Stromal cell of bone marrow (primary cell): ENCODE data around the gene LHFPL6.

Experiments used
- DNase-seq: peaks from one replicate; pipeline ENCODE4 v3.0.0-alpha.2; 2012; ENCODE audit warnings: low read depth

LHFPL6 gene

DNA sequence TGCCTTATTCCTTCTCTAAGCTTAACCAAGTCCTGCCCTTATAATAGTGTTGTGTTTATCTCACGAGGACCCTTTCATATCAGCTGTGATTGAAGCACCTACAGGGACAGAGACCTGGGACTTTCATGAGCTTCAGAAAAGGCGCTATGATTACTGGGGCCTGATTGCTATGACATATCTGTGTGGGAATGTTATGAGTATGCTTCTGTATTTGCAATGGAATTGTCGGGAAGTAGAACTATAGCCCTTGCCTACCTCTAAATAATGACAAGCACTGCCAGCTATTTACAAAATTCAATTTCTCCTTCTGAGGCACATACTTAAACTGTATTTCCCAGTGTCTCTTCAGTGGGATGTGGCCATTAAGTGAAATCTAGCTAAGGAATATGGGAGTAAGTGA lies 191.5 kb downstream of the LHFPL6 start:
- no peak for DNase-seq

DNA sequence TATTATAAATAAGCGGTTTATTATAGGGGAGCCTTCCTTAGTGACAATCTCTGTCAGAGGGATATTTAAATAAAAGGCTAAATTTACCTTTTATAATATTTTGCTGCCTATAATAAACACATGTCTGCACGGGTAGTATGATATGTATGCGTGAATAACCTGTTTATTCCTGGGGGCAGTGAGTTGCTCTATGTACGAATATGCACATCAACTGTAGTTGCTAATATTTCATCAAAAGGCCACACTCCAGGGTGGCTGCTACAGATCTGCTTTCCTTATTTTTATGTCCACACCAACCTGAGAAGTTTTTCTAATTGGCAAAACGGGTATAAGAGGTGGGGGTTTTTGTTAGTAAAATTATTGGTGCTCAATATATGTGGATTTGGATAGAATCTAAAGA lies 192.0 kb downstream of the LHFPL6 start:
- no peak for DNase-seq

DNA sequence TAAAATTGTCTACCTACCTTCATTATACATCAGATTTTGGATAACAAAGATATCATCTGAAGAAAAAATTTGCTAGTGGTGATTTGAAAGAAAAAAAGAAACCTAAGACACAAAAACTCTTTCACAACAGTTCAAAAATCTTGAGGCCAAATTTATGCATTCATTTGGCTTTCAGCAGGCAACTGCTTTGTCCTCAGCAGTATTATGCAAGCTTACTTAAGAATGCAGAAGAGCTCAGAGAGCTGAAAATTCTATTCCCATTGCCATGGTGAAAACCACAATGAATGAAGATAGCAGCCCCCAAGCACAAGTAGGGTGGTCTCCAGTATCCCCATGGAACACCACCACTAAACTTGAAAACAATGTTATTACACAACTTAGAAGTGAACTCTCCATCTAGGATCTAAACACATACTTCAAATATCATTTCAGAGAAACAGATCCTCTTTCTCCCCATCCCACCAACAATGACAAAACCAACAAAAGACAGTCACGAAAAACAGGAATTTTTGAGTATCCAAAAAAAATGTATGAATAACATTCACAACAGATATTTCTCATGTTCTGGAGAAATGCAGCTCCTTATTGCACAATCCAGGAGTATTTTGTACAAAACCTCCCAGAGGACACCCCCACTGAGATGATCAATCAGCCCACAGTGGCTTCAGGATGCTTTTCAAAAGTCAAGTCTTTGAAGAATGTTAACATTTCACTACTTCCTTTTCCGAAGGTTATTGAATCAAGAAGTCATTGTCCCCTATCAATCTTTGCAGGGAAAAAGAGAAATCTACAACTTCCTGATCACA lies 192.7 kb downstream of the LHFPL6 start:
- peak; percentile 62 for DNase-seq

DNA sequence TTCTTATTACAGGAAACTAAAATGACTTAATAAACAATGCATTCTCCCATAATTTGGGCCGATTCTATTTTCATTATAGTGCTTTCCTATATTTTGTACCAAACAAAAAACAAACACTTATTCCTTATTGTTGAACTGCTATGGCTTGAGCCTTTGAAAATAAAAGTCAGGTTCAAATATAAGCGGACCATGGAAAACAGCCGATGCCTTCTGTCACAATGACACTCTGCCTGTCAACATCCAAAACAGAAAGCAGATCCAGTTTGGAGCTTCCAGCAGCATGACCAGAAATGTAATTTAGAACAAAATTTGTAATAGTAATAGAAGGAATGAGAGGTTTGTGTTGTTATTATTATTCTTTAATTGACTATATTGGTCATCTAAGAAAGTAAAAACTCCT lies 194.5 kb downstream of the LHFPL6 start:
- no peak for DNase-seq

DNA sequence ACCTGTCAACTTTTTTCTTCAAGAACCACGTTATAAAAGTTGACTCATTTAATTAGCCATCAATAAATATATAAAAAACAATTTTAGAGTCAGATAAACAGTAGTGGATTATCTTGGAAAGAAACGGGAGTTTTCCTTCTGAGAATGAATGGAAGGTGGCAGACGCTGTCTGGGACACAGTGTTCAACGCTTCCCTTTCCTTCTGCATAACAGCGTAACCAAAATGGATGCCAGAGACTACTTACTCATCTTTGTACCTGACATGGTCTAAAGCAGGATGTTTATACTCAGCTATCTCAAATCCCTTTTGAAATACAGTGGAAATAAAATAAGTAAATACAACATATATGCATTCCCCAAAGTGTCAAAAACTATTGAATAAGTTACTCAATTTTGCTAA lies 195.2 kb downstream of the LHFPL6 start:
- DNase-seq, result no peak

DNA sequence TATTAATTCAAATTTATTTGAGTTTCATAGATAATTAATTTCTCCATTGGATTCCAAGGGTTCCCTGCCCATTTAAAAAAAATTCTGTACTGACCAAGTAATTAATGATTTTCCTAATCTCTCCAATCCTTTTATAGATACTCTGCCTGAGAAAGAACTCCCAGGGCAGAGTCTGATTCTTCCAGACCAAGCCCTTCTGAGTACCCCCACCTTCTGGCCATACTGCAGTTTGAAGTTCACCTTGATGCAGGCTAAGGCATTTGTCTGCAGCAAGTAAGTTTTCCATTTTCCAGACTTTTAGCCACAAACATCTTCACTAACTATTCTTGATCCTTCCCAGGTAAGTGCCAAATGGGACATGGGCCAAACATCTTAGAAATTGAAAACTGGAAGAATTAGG lies 195.9 kb downstream of the LHFPL6 start:
- DNase-seq, result no peak

DNA sequence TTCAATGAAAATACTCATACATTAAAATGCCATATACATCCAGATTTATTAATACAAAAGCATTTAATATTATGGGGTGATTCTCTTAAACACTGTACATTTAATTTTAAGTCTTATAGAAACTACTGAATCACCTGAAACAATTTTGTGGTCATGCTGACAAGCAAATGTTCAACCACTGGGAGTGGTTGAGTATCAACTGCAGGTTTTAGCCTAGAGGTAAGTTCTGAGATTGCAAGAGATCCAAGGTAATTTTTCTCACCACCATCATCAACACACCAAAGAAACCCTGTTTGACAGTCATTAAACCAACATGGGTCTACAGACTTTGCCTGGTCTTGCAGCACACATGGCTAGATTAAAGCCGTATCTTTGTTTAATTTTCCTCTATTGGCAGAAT lies 196.3 kb downstream of the LHFPL6 start:
- no peak for DNase-seq

DNA sequence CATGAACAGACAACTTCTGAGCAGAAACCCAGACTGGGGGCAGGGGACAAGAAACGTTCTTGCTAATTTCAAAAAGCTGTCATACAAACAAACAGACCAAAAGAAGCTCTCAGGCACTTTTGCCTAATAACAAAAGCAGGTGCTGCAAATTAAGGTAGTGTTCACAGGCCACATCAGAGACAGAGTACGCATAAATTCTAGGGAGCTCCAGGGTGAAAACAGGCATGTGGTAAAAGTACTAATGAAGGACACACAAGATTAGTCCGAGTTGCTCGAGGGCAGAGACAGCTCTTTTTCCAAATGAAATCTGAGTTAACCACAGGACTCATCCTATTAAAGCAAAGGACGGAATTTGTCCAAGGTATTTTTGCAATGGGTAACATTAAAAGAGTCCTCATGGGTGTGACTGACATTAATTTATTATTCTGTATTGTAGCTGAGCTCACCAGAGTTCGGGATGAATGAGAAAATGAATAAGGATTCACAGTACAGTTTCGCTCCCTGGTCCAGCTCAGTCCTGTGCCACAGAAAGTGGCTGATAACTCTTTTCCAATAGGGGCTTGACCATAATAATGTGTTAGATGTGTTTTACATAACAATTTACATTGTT lies 197.3 kb downstream of the LHFPL6 start:
- no peak for DNase-seq

DNA sequence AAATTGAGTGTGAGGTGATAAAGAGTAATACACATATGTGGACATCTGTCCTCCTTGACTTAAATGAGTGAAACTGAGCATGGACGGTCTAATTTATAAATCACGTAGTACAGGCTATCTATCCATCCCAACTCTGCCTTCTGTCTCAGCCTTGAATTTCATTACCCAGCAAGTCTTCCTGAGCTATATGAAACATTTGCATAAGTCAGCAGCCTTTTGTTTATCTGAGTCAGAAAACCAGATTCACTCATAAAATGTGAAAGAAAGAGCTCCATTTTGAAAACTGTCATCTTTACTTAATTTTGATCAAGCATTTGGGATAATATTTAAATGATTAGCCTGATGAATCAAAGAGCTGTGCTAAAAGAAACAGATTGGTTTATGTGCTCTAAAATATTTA lies 197.9 kb downstream of the LHFPL6 start:
- no peak for DNase-seq

DNA sequence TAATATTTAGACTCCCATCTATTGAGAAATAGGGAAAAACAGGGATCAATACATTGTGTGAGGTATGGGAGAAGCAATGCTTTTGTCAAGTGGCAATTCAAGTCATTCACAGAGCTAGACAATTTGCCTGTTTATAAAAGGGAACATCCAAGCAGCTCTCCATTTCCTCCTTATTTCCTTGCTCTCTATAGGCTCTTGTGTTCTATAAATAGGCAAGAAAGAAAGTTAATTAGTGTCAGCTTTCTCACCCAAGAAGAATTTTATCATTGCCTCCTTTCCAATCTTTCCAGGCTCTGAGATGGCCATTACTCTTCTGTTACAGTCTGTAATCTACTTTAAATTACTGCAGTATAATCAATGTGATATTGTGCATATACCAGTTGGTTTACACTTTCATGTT lies 199.9 kb downstream of the LHFPL6 start:
- no peak for DNase-seq

DNA sequence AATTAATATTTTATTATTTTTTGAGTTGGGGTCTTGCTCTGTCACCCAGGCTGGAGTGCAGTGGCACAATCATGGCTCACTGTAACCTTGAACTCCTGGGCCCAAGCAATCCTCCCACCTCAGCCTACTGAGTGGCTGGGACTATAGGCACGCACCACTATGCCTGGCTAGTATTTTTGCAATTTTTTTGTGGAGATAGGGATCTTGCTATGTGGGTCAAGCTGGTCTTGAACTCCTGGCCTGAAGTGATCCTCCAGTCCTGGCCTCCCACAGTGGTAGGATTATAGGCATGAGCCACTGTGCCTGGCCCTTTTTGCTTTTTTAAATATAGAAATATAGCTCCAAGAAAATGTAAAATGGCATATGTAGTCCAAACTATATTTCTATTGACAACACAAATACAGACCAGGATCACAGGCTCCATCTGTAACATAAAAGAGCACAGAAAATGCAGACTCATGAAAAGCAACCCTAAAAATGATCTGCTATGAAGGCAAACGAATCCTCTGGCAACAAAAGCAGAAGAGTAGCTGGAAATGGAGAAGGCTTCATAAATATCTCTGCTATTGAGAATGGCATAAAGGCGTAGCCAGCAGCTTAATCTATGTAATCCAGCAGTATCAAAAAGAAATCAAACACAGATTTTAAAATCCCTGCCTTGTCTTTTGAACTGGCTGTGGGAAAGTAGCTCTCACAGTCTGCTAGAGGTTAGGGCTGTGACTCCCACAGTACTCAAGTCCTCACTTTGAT lies 200.6 kb downstream of the LHFPL6 start:
- DNase-seq, result no peak

DNA sequence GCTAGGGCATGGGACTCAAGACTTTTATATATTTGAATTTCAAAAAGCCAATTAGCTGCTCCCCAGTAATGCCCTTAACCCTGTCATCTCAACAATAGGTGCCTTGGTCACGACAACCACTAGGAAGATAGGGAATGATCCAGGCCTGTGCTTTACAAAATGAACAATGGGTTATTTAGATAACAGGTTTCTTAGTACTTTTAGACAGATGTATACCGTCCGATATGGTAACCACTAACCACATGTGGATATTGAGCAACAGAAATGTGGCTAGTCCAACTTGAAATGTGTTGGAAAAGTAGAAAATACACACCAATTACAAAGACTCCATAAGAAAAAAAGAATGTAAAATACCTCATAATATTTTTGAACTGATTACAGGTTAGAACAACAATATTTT lies 201.2 kb downstream of the LHFPL6 start:
- DNase-seq, result no peak

DNA sequence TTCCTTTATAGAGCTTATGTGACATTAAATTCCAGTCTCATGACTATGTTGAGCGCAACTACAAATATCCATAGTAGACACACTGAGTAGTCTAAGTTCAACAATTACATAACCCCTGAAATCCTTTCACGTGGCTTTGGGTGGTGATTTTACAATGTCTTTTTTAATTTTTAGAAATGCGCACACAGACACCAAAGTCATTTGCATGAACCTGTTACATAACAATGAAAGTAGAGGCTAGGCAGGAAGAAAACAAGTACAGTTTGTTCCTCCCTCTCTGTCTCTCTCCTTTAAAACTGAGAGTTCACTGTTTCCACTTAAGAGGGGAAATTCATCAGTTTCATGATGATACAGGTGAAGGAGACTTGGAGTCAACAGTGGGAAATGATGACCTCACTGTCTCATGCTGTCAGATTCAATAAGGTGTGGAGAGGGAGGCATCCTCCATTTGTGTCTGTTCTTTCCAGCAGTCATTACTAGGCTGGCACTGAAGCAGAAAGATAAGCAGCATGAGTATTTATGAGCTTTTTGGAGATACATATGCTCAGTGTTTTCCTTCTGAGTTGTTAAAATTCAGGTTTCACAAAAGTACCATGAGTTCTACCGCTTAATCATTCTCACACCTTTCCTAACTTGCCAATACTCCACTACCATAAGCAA lies 201.8 kb downstream of the LHFPL6 start:
- DNase-seq, result no peak

DNA sequence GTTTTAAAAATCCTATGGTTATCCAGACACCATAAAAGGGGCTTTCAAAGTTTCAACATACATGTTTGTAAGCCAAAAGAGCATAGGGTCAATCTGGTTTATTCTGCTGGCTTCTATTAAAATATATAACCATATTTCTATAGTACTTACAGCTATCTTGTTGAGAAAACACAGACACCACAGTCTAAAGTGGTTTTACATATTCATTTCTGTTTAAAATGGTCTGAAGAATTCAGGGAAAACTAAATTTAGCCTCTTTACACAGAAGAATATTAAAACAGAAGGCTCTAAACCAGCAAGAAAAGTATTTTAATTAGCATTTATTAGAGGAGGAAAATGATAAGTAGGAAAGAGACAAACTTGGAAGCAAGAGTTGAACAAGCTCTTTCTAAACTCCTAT lies 203.9 kb downstream of the LHFPL6 start:
- DNase-seq, result no peak

DNA sequence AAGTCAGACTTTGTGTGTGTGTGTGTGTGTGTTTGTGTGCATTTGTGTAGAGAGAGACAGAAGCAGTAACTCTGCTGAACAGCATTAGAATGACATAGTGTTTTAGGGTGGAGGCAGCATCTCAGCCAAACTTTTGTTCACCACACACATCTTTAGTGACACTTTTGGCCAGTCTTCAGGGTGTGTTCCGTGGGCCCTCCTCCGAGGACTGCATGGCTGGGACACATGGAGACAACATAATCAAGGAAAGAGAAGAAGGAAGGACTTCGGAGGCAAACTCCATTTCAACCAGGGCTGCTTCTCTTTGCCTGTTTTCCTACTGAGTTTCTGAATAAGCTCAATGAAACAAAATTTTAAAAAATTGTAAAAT lies 205.1 kb downstream of the LHFPL6 start:
- DNase-seq, result no peak

DNA sequence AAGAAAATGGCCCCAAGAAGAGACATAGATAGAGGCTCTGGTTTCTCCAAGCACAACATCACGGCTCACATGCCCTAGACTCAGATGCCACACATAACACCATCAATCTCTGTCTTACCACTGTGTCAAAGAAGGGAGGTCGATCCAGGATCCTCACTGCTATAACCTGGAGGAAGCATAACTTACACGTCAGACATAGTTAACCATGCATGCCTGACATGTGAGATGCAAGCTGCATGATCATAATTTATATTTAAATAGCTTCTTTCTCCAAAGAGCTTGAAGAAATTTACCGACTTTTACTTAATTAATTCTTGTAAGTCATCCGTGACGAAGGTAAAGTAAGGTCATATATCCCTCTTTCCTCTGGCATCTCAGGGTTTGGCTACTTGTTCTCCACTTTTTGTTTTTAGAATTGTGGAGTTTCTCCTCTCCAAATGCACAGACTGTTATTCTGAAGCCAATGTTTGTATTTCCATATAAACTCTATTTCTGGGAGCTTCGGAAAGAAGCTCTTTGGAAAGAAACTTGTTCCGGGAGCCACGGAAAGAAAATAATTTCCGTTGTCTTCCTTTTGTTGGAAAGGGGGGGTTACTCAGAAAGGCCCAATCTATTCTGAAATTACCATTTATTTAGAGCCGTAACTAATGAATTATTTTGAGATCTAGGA lies 205.6 kb downstream of the LHFPL6 start:
- DNase-seq, result no peak

DNA sequence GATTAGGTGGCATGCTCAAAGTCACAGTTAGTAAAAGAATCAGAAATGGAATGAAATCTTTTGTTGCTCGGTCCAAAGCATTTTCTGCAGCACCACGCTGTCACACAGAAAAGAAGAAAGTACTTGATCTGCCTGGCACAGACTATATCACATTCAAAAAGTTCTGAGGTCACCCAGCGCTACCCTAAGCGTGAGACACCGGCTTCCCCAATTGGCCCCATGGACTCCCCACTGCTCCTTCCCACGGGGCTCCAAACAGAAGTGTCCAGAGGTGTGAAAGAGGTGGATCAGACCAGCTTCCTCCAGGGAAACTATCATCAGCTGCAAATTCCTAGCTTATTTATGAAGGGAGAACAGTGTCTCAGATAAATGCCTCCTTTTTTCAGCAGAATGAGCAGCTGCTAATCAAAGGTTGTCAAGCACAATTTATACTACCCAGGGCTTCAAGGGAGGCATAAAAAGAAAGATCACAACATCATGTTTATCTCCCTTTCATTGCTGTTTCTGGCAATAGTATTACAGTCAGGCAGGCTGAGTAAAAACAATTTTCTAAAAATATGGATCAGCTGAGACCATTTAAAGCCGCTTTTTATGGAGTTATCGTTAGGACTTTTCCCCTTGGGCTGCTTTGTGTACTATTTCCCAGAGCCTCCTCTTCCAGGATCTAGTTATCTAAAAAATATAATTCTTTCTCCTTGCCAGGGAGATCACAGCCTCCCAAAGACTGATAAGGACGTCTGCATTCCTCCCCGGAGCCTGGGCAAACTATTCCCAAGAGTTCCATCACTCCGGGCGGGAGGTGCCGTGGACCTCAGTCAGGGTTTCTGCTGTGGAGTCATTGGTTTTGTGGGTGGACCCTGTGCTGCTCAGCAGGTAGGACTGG lies 208.0 kb downstream of the LHFPL6 start:
- no peak for DNase-seq

DNA sequence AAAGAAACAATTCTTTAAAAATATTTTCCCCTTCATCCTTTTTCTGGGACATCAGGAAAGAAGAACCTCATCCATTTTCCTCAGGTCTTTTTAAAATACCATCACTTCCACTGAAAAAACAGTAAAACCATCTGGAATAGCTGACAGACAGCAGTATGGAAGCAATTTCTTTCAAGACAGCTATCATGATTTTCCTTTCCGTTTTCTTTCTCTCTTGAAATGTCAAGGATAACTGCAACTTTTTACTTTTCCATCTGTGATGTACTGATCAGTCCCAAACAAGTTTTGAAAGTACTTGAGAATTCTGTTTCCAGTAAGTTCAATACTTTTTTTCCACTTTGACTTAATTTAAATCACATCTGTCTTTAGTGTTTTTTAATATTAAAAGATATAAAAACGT lies 211.2 kb downstream of the LHFPL6 start:
- DNase-seq, result no peak

DNA sequence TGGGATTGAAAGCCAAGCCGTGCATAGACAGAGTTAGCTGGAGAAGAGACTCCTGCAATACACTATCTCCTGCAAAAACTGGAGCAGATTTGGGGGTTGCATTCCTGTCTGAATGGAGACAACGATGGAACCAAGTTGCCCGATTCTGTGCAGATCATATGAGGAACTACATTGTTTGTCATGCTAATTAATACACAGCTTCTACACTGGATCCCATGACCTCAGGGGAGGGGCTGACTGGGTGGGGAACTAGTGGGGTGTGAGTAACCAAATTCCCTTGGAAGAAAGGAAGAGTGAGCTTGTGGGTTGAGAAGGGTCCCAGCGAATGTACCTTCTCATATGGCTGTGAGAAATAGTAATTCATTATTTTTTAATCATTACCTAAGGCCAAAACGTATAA lies 214.0 kb downstream of the LHFPL6 start:
- no peak for DNase-seq

DNA sequence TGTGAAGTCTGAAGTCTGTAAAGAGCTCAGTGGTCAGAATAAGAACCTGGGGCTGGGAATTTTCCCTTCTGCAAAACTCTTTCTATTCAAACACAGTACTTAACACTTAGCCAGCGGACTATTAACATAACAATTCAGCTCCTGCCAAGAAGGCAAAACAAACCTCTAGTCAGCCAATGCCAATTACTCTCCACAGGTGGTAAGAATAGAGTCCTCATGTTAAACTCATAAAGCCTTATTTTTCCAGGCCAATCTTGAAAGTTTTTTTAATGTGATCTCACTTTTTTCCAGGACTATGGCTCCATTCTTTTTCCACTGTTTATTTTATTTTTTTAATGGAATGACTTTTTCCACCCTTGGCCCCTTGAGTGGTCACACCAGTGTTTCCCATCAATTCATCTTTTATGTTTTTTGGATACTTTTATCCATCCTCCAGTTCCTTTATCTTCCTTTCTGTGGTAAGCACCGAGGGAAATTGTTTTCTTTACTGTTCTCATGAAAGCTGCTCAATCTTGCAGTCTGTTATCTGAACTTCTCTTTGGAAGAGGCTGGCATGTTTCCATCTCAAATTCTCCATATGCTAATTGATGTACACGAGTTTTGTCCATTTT lies 217.3 kb downstream of the LHFPL6 start:
- no peak for DNase-seq

DNA sequence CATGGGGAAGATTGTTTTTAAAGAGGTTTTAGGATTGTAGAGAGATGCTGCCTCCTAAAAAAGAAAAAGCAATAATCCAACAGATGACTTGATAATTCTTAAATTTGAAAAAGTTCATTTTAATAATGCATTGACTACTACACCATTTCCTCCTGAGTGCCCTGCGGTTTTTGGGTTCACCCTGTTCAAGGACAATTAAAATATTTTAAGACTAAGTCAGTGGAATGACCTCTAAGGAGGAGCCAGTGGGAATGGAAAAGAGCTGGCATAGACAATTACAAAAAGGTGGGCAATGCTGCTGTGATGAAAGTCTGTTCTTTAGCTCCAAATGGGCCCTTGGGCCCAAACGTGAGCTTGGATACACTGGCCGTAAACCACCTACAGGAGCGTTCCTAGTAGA lies 217.8 kb downstream of the LHFPL6 start:
- no peak for DNase-seq
